Chondrocyte (in vitro differentiated cells): Measurements from ENCODE around the gene GALR2. TPM values are rescaled to one million over a fixed set of nuclear protein-coding genes. Genes with fewer than 3 reads are reported as not detected.
A peak's percentile ranks its signal among the peaks of the same experiment; 100 is the strongest.

ENCODE experiments used
- DNase-seq: peaks from one replicate; pipeline ENCODE4 v3.0.0; 2021; ENCODE audit warnings: mixed read lengths, low spot score
- H3K27ac Mint-ChIP-seq: one replicate; pipeline ENCODE4 v1.8.0; 2021; ENCODE audit warnings: mild to moderate bottlenecking, moderate library complexity, mixed read lengths; ENCODE audit not compliant: unreplicated experiment
- H3K27me3 Mint-ChIP-seq: 2 replicates; pipeline ENCODE4 v1.8.0; 2021; ENCODE audit warnings: low read depth, mixed read lengths
- H3K36me3 Mint-ChIP-seq: 2 replicates; pipeline ENCODE4 v1.8.0; 2021; ENCODE audit warnings: low read depth, mixed read lengths
- H3K4me1 Mint-ChIP-seq: 2 replicates; pipeline ENCODE4 v1.8.0; 2021; ENCODE audit warnings: low read depth, mild to moderate bottlenecking, mixed read lengths
- H3K4me3 Mint-ChIP-seq: one replicate; pipeline ENCODE4 v1.8.0; 2021; ENCODE audit warnings: mild to moderate bottlenecking, moderate library complexity, mixed read lengths; ENCODE audit not compliant: unreplicated experiment
- H3K9me3 Mint-ChIP-seq: 2 replicates; pipeline ENCODE4 v1.8.0; 2021; ENCODE audit warnings: low read depth, mixed read lengths
- CTCF ChIP-seq: fragments of 200-600 bp; sonication (generic); IDR thresholded peaks from 2 replicates; pipeline ENCODE4 v1.5.0; 2021; ENCODE audit warnings: antibody characterized with exemption, mild to moderate bottlenecking, moderate library complexity
- total RNA-seq: library from RNA; stranded (reverse); gene quantifications from 3 replicates; pipeline ENCODE4 v1.2.1, GENCODE V29; 2021

The GALR2 gene
- total RNA-seq, 1 donor from 2014 or later, result not detected

GRCh38 chr17:76106703-76107102 is 32.1 kb downstream of the GALR2 start:
- DNase-seq, result no peak
- Mint-ChIP-seq H3K36me3 (no peaks in the 10 kb centered on the region), H3K4me1 (peaks cover 8% of the 10 kb centered on the region), H3K27me3 (no peaks in the 10 kb centered on the region), H3K4me3 (no peak overlapping the region), H3K9me3 (no peaks in the 10 kb centered on the region), H3K27ac (no peak overlapping the region)
- TF ChIP-seq CTCF, result no peak

- Mint-ChIP-seq H3K27me3 (no peaks in the 10 kb centered on the region), H3K4me1 (peaks cover 8% of the 10 kb centered on the region), H3K9me3 (no peaks in the 10 kb centered on the region), H3K36me3 (no peaks in the 10 kb centered on the region), H3K4me3 (no peak overlapping the region), H3K27ac (no peak overlapping the region)
- DNase-seq, result no peak
- TF ChIP-seq CTCF, result peak; percentile 68
These were observed 32.9 kb downstream of the GALR2 start for GRCh38 chr17:76107509-76107908.

GRCh38 chr17:76111956-76112355 is 37.4 kb downstream of the GALR2 start:
- no peaks in the 10 kb centered on the region for H3K9me3 Mint-ChIP-seq
- no peak for DNase-seq
- H3K27ac Mint-ChIP-seq, result no peak overlapping the region
- no peak for TF ChIP-seq CTCF
- no peaks in the 10 kb centered on the region for H3K36me3 Mint-ChIP-seq
- no peaks in the 10 kb centered on the region for H3K27me3 Mint-ChIP-seq
- no peaks in the 10 kb centered on the region for H3K4me1 Mint-ChIP-seq
- H3K4me3 Mint-ChIP-seq, result no peak overlapping the region

- no peak for TF ChIP-seq CTCF
- no peaks in the 10 kb centered on the region for H3K4me1 Mint-ChIP-seq
- no peaks in the 10 kb centered on the region for H3K36me3 Mint-ChIP-seq
- peaks cover 9% of the 10 kb centered on the region for H3K27me3 Mint-ChIP-seq
- H3K9me3 Mint-ChIP-seq, result no peaks in the 10 kb centered on the region
- H3K4me3 Mint-ChIP-seq, result no peak overlapping the region
- no peak overlapping the region for H3K27ac Mint-ChIP-seq
- no peak for DNase-seq
These were observed 40.7 kb downstream of the GALR2 start for GRCh38 chr17:76115138-76115754.

- Mint-ChIP-seq H3K36me3 (no peaks in the 10 kb centered on the region), H3K27ac (no peak overlapping the region), H3K4me3 (no peak overlapping the region), H3K4me1 (no peaks in the 10 kb centered on the region), H3K27me3 (peaks cover 12% of the 10 kb centered on the region), H3K9me3 (no peaks in the 10 kb centered on the region)
- TF ChIP-seq CTCF, result no peak
- no peak for DNase-seq
These were observed 45.1 kb downstream of the GALR2 start for GRCh38 chr17:76119409-76120371.
